Esophagus squamous epithelium (tissue), 4 donors: Measurements from ENCODE around the gene AFP.

Source experiments
- POLR2A ChIP-seq, 4 donors: fragments of 450-650 bp; IDR thresholded peaks; one replicate each; pipeline ENCODE4 v1.6.1; 2017; ENCODE audit warnings: antibody characterized with exemption in 4 of 4, mild to moderate bottlenecking in 4 of 4, moderate library complexity in 3 of 4
- TF ChIP-seq, protein P1 (sequence below), 6 experiments: fragments of 450-650 bp in 4 of 6; fragments of 200-600 bp in 2 of 6; sonication (generic) in 2 of 6; IDR thresholded peaks; one replicate each; pipeline ENCODE4 v1.5.1; 2016 to 2019; ENCODE audit warnings: antibody characterized with exemption in 6 of 6, mild to moderate bottlenecking in 4 of 6, moderate library complexity in 4 of 6

GRCh38 chr4:73433140-73433539, 2.9 kb upstream of the AFP start:
- TF ChIP-seq, protein P1, sequence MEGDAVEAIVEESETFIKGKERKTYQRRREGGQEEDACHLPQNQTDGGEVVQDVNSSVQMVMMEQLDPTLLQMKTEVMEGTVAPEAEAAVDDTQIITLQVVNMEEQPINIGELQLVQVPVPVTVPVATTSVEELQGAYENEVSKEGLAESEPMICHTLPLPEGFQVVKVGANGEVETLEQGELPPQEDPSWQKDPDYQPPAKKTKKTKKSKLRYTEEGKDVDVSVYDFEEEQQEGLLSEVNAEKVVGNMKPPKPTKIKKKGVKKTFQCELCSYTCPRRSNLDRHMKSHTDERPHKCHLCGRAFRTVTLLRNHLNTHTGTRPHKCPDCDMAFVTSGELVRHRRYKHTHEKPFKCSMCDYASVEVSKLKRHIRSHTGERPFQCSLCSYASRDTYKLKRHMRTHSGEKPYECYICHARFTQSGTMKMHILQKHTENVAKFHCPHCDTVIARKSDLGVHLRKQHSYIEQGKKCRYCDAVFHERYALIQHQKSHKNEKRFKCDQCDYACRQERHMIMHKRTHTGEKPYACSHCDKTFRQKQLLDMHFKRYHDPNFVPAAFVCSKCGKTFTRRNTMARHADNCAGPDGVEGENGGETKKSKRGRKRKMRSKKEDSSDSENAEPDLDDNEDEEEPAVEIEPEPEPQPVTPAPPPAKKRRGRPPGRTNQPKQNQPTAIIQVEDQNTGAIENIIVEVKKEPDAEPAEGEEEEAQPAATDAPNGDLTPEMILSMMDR (IDR thresholded peaks at IDR 0.05), result no peak
- TF ChIP-seq POLR2A (IDR thresholded peaks at IDR 0.05), result no peak
